Osteoblast (primary cell): ENCODE data around the gene SNCG. TPM values are rescaled to one million over a fixed set of nuclear protein-coding genes. Genes with fewer than 3 reads are reported as not detected.

ENCODE experiments used
- DNase-seq: peaks from one replicate; pipeline ENCODE4 v3.0.0; 2011; ENCODE audit warnings: low spot score, mixed read lengths; ENCODE audit not compliant: insufficient read length; ENCODE audit errors: missing footprints
- H2AFZ ChIP-seq: 2 replicates; pipeline ENCODE4 v1.6.0; 2011; ENCODE audit warnings: mild to moderate bottlenecking, low read length
- H3K27ac ChIP-seq: 2 replicates; pipeline ENCODE4 v1.5.1; 2011; ENCODE audit warnings: mild to moderate bottlenecking, low read depth, low read length, moderate library complexity
- H3K27me3 ChIP-seq: 2 replicates; pipeline ENCODE4 v1.6.0; 2012; ENCODE audit warnings: mild to moderate bottlenecking, control low read depth, inconsistent platforms, low read length, moderate library complexity; ENCODE audit not compliant: insufficient read depth
- H3K36me3 ChIP-seq: 2 replicates; pipeline ENCODE4 v1.5.1; 2011; ENCODE audit warnings: mild to moderate bottlenecking, low read length, control low read depth, moderate library complexity; ENCODE audit not compliant: insufficient read depth
- H3K4me1 ChIP-seq: 2 replicates; pipeline ENCODE4 v1.5.1; 2011; ENCODE audit warnings: mild to moderate bottlenecking, low read length, control low read depth, moderate library complexity; ENCODE audit not compliant: insufficient read depth
- H3K4me2 ChIP-seq: 2 replicates; pipeline ENCODE4 v1.6.0; 2011; ENCODE audit warnings: mild to moderate bottlenecking, low read length; ENCODE audit not compliant: insufficient read depth
- H3K4me3 ChIP-seq: fragments of 200-600 bp; sonication (generic); 3 replicates; pipeline ENCODE4 v1.5.1; 2012; ENCODE audit warnings: mild to moderate bottlenecking, low read length, inconsistent platforms; ENCODE audit not compliant: insufficient read depth
- H3K79me2 ChIP-seq: 2 replicates; pipeline ENCODE4 v1.6.0; 2012; ENCODE audit warnings: mild to moderate bottlenecking, low read length, control low read depth, inconsistent platforms; ENCODE audit not compliant: insufficient read depth
- H3K9me3 ChIP-seq: 2 replicates; pipeline ENCODE4 v1.5.1; 2011; ENCODE audit warnings: low read depth, low read length, control low read depth
- H4K20me1 ChIP-seq: 2 replicates; pipeline ENCODE4 v1.6.0; 2012; ENCODE audit warnings: mild to moderate bottlenecking, low read length, control low read depth; ENCODE audit not compliant: insufficient read depth
- CTCF ChIP-seq: IDR thresholded peaks from 2 replicates; pipeline ENCODE4 v1.5.1; 2011; ENCODE audit warnings: mild to moderate bottlenecking, low read depth, low read length, moderate library complexity; ENCODE audit errors: extremely low read depth
- total RNA-seq: library from RNA; depleted of rRNA; stranded (reverse); fragments of >200 nt; gene quantifications from 2 replicates; pipeline ENCODE4 v1.2.3, GENCODE V29; 2012

The SNCG gene
- total RNA-seq, 1 donor: 0.36 TPM

- H3K27me3 ChIP-seq: no peaks in the 10 kb centered on the region
- no peak for TF ChIP-seq CTCF
- H4K20me1 ChIP-seq: peaks cover 5% of the 10 kb centered on the region
- H2AFZ ChIP-seq: peak overlapping the region; percentile 66
- peaks cover 48% of the 10 kb centered on the region for H3K4me1 ChIP-seq
- H3K9me3 ChIP-seq: no peaks in the 10 kb centered on the region
- peak overlapping the region; percentile 95 for H3K4me2 ChIP-seq
- H3K36me3 ChIP-seq: no peaks in the 10 kb centered on the region
- peak overlapping the region; percentile 82 for H3K4me3 ChIP-seq
- peak overlapping the region; percentile 87 for H3K27ac ChIP-seq
- DNase-seq: no peak
- no peaks in the 10 kb centered on the region for H3K79me2 ChIP-seq
Observed at GRCh38 chr10:86968994-86969355, 10.6 kb downstream of the SNCG start.

- Histone ChIP-seq H3K36me3 (no peaks in the 10 kb centered on the region), H3K79me2 (no peaks in the 10 kb centered on the region), H3K9me3 (no peaks in the 10 kb centered on the region), H3K4me2 (peak overlapping the region; percentile 95), H3K4me3 (peak overlapping the region; percentile 82), H3K4me1 (peaks cover 48% of the 10 kb centered on the region), H4K20me1 (peaks cover 5% of the 10 kb centered on the region), H2AFZ (peak overlapping the region; percentile 66), H3K27ac (peak overlapping the region; percentile 87), H3K27me3 (no peaks in the 10 kb centered on the region)
- no peak for TF ChIP-seq CTCF
- peak; percentile 95 for DNase-seq
Observed at GRCh38 chr10:86969421-86970041, 11.1 kb downstream of the SNCG start.

GRCh38 chr10:86970162-86970981 is 12.0 kb downstream of the SNCG start:
- H3K27ac ChIP-seq: peak overlapping the region; percentile 87
- no peaks in the 10 kb centered on the region for H3K79me2 ChIP-seq
- H3K9me3 ChIP-seq: no peaks in the 10 kb centered on the region
- H3K27me3 ChIP-seq: no peaks in the 10 kb centered on the region
- H3K4me2 ChIP-seq: peak overlapping the region; percentile 95
- peak; percentile 96 for DNase-seq
- H3K4me3 ChIP-seq: peak overlapping the region; percentile 82
- peaks cover 48% of the 10 kb centered on the region for H3K4me1 ChIP-seq
- H4K20me1 ChIP-seq: peaks cover 5% of the 10 kb centered on the region
- H2AFZ ChIP-seq: peak overlapping the region; percentile 94
- no peak for TF ChIP-seq CTCF
- H3K36me3 ChIP-seq: no peaks in the 10 kb centered on the region

GRCh38 chr10:86970982-86971231 is 12.5 kb downstream of the SNCG start:
- Histone ChIP-seq H3K4me2 (peak overlapping the region; percentile 95), H3K9me3 (no peaks in the 10 kb centered on the region), H3K4me1 (peaks cover 48% of the 10 kb centered on the region), H3K4me3 (peak overlapping the region; percentile 82), H2AFZ (peak overlapping the region; percentile 94), H3K27me3 (no peaks in the 10 kb centered on the region), H3K79me2 (no peaks in the 10 kb centered on the region), H3K36me3 (no peaks in the 10 kb centered on the region), H4K20me1 (peaks cover 5% of the 10 kb centered on the region), H3K27ac (peak overlapping the region; percentile 87)
- DNase-seq: no peak
- no peak for TF ChIP-seq CTCF
